ENCODE results near the gene EMP1. TPM values are rescaled to one million over a fixed set of nuclear protein-coding genes. Genes with fewer than 3 reads are reported as not detected.

The EMP1 gene
- total RNA-seq, 3 donors from 2014 or later, result 207 to 759 (median 444) TPM

DNA sequence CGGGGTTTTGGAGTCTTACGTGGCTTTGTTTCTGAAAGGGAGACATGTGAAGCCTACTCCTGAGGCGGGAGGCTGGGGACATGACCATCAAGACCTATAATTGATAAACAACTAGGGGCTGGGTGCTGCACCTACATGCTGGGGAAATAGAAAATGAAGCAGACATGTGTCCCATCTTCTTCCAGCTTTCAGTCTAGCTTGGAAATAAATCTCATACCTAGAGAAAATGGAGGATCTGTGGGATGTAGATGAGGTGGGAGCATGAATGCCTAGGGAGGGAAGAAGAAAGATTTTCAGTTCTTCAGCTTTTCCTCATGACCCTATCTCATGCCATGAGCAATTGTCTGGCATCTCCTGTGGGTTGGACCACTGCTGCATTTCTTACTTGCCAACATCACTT is 22.1 kb downstream of the EMP1 start:
- intact Hi-C loops (cut with DNase I; ENCODE audit: low total_unique reads), result no loop called here

GRCh38 chr12:13219320-13219719 is 22.8 kb downstream of the EMP1 start:
- Histone ChIP-seq H3K36me3 (no peaks in the 10 kb centered on the region), H3K27ac (no peak overlapping the region), H3K4me1 (no peaks in the 10 kb centered on the region), H3K9me3 (no peaks in the 10 kb centered on the region), H3K27me3 (no peaks in the 10 kb centered on the region), H3K4me3 (no peak overlapping the region)
- intact Hi-C loops (cut with DNase I; ENCODE audit: low total_unique reads), result no loop called here
- DNase-seq (ENCODE audit: low spot score in 2 of 2), result no peak
- TF ChIP-seq POLR2AphosphoS5 (IDR thresholded peaks at IDR 0.05), result no peak
- no peak for TF ChIP-seq POLR2A (IDR thresholded peaks at IDR 0.05)
- TF ChIP-seq, protein P1, sequence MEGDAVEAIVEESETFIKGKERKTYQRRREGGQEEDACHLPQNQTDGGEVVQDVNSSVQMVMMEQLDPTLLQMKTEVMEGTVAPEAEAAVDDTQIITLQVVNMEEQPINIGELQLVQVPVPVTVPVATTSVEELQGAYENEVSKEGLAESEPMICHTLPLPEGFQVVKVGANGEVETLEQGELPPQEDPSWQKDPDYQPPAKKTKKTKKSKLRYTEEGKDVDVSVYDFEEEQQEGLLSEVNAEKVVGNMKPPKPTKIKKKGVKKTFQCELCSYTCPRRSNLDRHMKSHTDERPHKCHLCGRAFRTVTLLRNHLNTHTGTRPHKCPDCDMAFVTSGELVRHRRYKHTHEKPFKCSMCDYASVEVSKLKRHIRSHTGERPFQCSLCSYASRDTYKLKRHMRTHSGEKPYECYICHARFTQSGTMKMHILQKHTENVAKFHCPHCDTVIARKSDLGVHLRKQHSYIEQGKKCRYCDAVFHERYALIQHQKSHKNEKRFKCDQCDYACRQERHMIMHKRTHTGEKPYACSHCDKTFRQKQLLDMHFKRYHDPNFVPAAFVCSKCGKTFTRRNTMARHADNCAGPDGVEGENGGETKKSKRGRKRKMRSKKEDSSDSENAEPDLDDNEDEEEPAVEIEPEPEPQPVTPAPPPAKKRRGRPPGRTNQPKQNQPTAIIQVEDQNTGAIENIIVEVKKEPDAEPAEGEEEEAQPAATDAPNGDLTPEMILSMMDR (IDR thresholded peaks at IDR 0.05), result no peak

More for the DNA sequence above, 22.1 kb downstream of the EMP1 start:
- Histone ChIP-seq H3K4me3 (no peak overlapping the region), H3K36me3 (no peaks in the 10 kb centered on the region), H3K27me3 (no peaks in the 10 kb centered on the region), H3K9me3 (no peaks in the 10 kb centered on the region), H3K27ac (no peak overlapping the region), H3K4me1 (no peaks in the 10 kb centered on the region)
- TF ChIP-seq POLR2A (IDR thresholded peaks at IDR 0.05) (no peak), POLR2AphosphoS5 (IDR thresholded peaks at IDR 0.05) (no peak)
- TF ChIP-seq, protein P1 (IDR thresholded peaks at IDR 0.05), result no peak
- DNase-seq (ENCODE audit: low spot score in 2 of 2), result no peak

DNA sequence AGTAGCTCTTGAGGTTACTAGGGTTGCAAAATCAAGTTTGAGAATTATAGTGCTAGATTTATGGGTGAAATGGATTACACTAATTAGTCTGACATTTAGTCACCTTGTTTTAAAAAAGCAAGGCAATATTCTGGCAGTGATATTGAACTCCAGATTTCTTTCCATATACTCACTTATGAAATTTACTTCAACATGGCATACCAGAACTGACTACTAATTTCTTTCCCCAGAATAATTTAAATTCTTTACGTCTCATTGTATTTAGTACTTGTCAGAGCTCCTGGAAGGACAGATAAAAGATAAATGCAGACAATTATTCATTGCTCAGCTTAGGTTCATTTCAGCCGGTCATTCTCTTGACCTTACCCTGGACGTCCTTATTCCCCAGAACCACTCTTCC is 24.3 kb downstream of the EMP1 start:
- DNase-seq (ENCODE audit: low spot score in 2 of 2), result no peak
- H3K27ac ChIP-seq, result no peak overlapping the region
- TF ChIP-seq POLR2A (IDR thresholded peaks at IDR 0.05), result no peak
- no peak for TF ChIP-seq POLR2AphosphoS5 (IDR thresholded peaks at IDR 0.05)
- TF ChIP-seq, protein P1 (IDR thresholded peaks at IDR 0.05), result no peak
- H3K27me3 ChIP-seq, result no peaks in the 10 kb centered on the region
- no peaks in the 10 kb centered on the region for H3K4me1 ChIP-seq
- no peak overlapping the region for H3K4me3 ChIP-seq
- H3K36me3 ChIP-seq, result no peaks in the 10 kb centered on the region
- intact Hi-C loops (cut with DNase I; ENCODE audit: low total_unique reads), result no loop called here
- H3K9me3 ChIP-seq, result no peaks in the 10 kb centered on the region

DNA sequence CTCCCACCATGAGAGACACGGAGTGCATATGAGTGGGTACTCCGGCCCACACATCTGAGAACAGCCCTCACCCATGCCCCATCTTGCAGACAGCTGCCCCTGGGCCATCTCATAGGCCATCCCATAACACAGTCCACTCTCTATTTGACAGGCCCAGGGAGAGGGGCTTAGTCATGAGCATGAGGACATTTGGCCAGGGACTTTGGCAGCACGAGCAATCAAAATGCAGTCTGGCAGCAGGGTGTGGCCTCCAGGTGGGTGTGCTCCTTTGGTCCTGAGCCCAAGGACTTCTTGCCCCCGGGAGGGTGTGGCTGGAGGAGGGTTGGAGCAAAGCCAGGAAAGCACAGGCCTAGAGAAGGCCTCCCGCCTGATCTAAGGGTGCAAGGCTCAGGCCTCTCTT is 25.6 kb downstream of the EMP1 start:
- Histone ChIP-seq H3K9me3 (no peaks in the 10 kb centered on the region), H3K27me3 (no peaks in the 10 kb centered on the region), H3K36me3 (no peaks in the 10 kb centered on the region), H3K4me1 (no peaks in the 10 kb centered on the region), H3K4me3 (no peak overlapping the region), H3K27ac (peak overlapping the region in 1 of 2 donors; percentile 35)
- TF ChIP-seq POLR2A (IDR thresholded peaks at IDR 0.05) (no peak), POLR2AphosphoS5 (IDR thresholded peaks at IDR 0.05) (no peak)
- TF ChIP-seq, protein P1 (IDR thresholded peaks at IDR 0.05), result no peak
- no peak for DNase-seq (ENCODE audit: low spot score in 2 of 2)
- intact Hi-C loops (cut with DNase I; ENCODE audit: low total_unique reads), result no loop called here

- intact Hi-C loops (cut with DNase I; ENCODE audit: low total_unique reads), result no loop called here
Measured at GRCh38 chr12:13223179-13223804, 26.8 kb downstream of the EMP1 start.

More at GRCh38 chr12:13223179-13223804, 26.8 kb downstream of the EMP1 start:
- Histone ChIP-seq H3K27me3 (no peaks in the 10 kb centered on the region), H3K27ac (peak overlapping the region in 1 of 2 donors; percentile 9), H3K4me3 (no peak overlapping the region), H3K36me3 (no peaks in the 10 kb centered on the region), H3K9me3 (no peaks in the 10 kb centered on the region), H3K4me1 (no peaks in the 10 kb centered on the region)
- no peak for DNase-seq (ENCODE audit: low spot score in 2 of 2)
- TF ChIP-seq POLR2A (IDR thresholded peaks at IDR 0.05) (no peak), POLR2AphosphoS5 (IDR thresholded peaks at IDR 0.05) (no peak)
- TF ChIP-seq, protein P1 (IDR thresholded peaks at IDR 0.05), result no peak
